EH (cell line): Measurements from ENCODE around the gene CWH43.
"Not testable (repeated sequence)": the region's sequence is repeated elsewhere in the genome, so short reads cannot be mapped to it uniquely, and the experiment has no call there.

Source experiments
- DNase-seq: peaks from one replicate; pipeline ENCODE4 v3.0.0-alpha.2; 2015; ENCODE audit warnings: low read depth

Gene CWH43

GRCh38 chr4:48985976-48986653 is at the start of gene CWH43:
Gene CWH43 (plus strand): TSS chr4:48986275. CDS start chr4:48986430, 155 bp downstream.
- no peak for DNase-seq

GRCh38 chr4:48937033-48937432 is 49.0 kb upstream of the CWH43 start:
- DNase-seq: no peak

- DNase-seq: no peak
These were observed 47.2 kb upstream of the CWH43 start for GRCh38 chr4:48938831-48939230.

GRCh38 chr4:48939785-48940184 is 46.3 kb upstream of the CWH43 start:
- DNase-seq: peak; percentile 71

- no peak for DNase-seq
These were observed 42.7 kb upstream of the CWH43 start for GRCh38 chr4:48943387-48943786.

GRCh38 chr4:48944252-48944651 is 41.8 kb upstream of the CWH43 start:
- DNase-seq: peak; percentile 15

GRCh38 chr4:48944756-48945241 is 41.3 kb upstream of the CWH43 start:
- DNase-seq: no peak

- DNase-seq: no peak
These were observed 40.1 kb upstream of the CWH43 start for GRCh38 chr4:48945981-48946380.

- DNase-seq: no peak
These were observed 38.3 kb upstream of the CWH43 start for GRCh38 chr4:48947731-48948130.

GRCh38 chr4:48949086-48949485 is 37.0 kb upstream of the CWH43 start:
- no peak for DNase-seq

GRCh38 chr4:48949518-48950219 is 36.4 kb upstream of the CWH43 start:
- DNase-seq: peak; percentile 77

- peak; percentile 51 for DNase-seq
These were observed 31.8 kb upstream of the CWH43 start for GRCh38 chr4:48954314-48954713.

GRCh38 chr4:48957366-48957765 is 28.7 kb upstream of the CWH43 start:
- DNase-seq: not testable (repeated sequence)

GRCh38 chr4:48958582-48958981 is 27.5 kb upstream of the CWH43 start:
- DNase-seq: no peak

GRCh38 chr4:48960988-48961635 is 25.0 kb upstream of the CWH43 start:
- DNase-seq: no peak

GRCh38 chr4:48962636-48963035 is 23.4 kb upstream of the CWH43 start:
- no peak for DNase-seq

- DNase-seq: peak; percentile 86
These were observed 22.9 kb upstream of the CWH43 start for GRCh38 chr4:48963042-48963679.

GRCh38 chr4:48967101-48967500 is 19.0 kb upstream of the CWH43 start:
- no peak for DNase-seq

GRCh38 chr4:48967631-48968030 is 18.4 kb upstream of the CWH43 start:
- DNase-seq: no peak

GRCh38 chr4:48968814-48969213 is 17.3 kb upstream of the CWH43 start:
- peak; percentile 62 for DNase-seq

GRCh38 chr4:48970471-48970921 is 15.6 kb upstream of the CWH43 start:
- DNase-seq: peak; percentile 55

GRCh38 chr4:48974979-48975640 is 11.0 kb upstream of the CWH43 start:
- DNase-seq: no peak
